ENCODE measurements around the gene MYO1E. TPM values are rescaled to one million over a fixed set of nuclear protein-coding genes. Genes with fewer than 3 reads are reported as not detected.

Gene MYO1E
- total and polyA plus RNA-seq, 2 of the 8 experiments (the other 6 are each of a cell fraction or from before 2014, with no cell fraction given): 19.6 to 142 TPM

DNA sequence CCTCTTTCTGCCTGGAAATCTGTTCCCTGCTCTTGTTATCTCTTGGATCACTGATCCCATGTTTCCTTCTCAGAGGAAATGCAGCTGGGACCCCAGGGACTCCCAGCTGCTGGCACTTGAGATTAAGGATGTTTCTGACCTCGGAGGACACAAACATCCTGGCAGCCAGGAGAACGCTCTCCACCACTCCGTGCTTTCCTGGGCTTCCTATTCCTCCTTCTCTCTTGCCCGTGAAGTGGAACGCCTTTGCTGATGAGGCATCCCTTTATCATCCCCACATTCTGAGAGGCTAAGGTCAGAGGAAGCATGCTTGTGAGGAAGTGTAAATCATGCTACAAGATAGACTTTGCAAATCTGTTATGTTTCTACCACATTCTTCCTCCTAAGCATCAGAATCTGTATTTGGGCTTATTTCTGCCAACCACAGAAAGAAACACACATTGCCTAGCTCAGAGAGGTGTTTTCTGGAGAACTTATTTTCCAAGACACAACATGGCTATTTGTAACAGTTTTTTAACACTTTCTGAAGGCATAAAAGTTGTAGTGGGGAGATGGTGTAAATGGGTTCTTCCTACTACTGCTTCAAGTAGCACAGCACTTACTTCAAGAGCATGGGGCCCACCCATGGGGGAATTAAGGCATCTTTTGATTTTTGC lies 191.6 kb downstream of the MYO1E start:
- Histone ChIP-seq H2BK15ac (ENCODE audit: low read length) (no peak overlapping the region), H3K79me2 (ENCODE audit: control insufficient read depth in 1 of 2, insufficient read depth in 2 of 2, low read length in 2 of 2) (no peaks in the 10 kb centered on the region), H3K23me2 (ENCODE audit: low read depth, low read length) (no peaks in the 10 kb centered on the region), H3K9me3 (ENCODE audit: insufficient read depth in 2 of 2, low read depth in 1 of 2, low read length in 1 of 2) (peaks cover 3 to 4% of the 10 kb centered on the region in 2 experiments; a peak in 1 of 4 replicates), H3K4ac (replicated peaks; ENCODE audit: insufficient read length, low read depth, low read length) (no peak overlapping the region), H4K8ac (ENCODE audit: extremely low read depth, insufficient read depth, low read length) (no peak overlapping the region), H2AFZ (ENCODE audit: low read length) (no peak overlapping the region), H2BK5ac (ENCODE audit: low read depth, low read length) (no peak overlapping the region), H4K5ac (ENCODE audit: insufficient read length, low read depth, low read length) (no peak overlapping the region), H3K79me1 (ENCODE audit: low read depth, low read length) (no peaks in the 10 kb centered on the region), H3K9ac (replicated peaks in 1 of 4; ENCODE audit: extremely low read depth in 1 of 4, low read depth in 3 of 4, low read length in 3 of 4) (no peak overlapping the region), H3K4me2 (ENCODE audit: insufficient read depth in 1 of 2, low read depth in 2 of 2, low read length in 2 of 2) (no peak overlapping the region), H4K91ac (replicated peaks; ENCODE audit: insufficient read length, low read length) (no peak overlapping the region), H2BK120ac (replicated peaks; ENCODE audit: low read depth, low read length) (no peak overlapping the region), H2BK12ac (ENCODE audit: low read depth, low read length) (no peak overlapping the region), H2BK20ac (ENCODE audit: low read length) (no peak overlapping the region), H3K18ac (ENCODE audit: extremely low read depth, low read length) (no peak overlapping the region), H3K4me3 (ENCODE audit: extremely low read depth in 1 of 4, insufficient read depth in 2 of 4, low read depth in 3 of 4, low read length in 4 of 4) (no peak overlapping the region), H3K56ac (replicated peaks; ENCODE audit: insufficient read length, low read depth, low read length) (no peak overlapping the region), H3K27me3 (replicated peaks in 1 of 4; ENCODE audit: control insufficient read depth in 3 of 4, extremely low read depth in 1 of 4, insufficient read depth in 3 of 4, low read length in 3 of 4) (no peaks in the 10 kb centered on the region), H3K14ac (ENCODE audit: insufficient read length) (no peak overlapping the region), H3K23ac (ENCODE audit: insufficient read length) (no peak overlapping the region), H3K4me1 (replicated peaks in 1 of 4; ENCODE audit: control insufficient read depth in 3 of 4, insufficient read depth in 4 of 4, low read length in 3 of 4) (no peaks in the 10 kb centered on the region), H3K36me3 (ENCODE audit: control insufficient read depth in 2 of 4, insufficient read depth in 4 of 4, low read length in 3 of 4) (peaks cover 2 to 31% (median 17%) of the 10 kb centered on the region in 4 experiments; a peak in 7 of 8 replicates), H3K27ac (ENCODE audit: low read depth, low read length) (no peak overlapping the region), H4K20me1 (replicated peaks in 1 of 2; ENCODE audit: control insufficient read depth in 1 of 2, insufficient read depth in 2 of 2, low read length in 2 of 2) (no peaks in the 10 kb centered on the region), H2AK5ac (ENCODE audit: low read depth, low read length) (no peak overlapping the region)
- DNase-seq (ENCODE audit: low read depth in 1 of 2, low spot score in 2 of 2) (no peak), FAIRE-seq (no peak)
- 88% methylated on average over 5 of the region's 5 CpGs; no CpG with 5 or more reads in 1 of the 2 experiments for WGBS, 2 experiments (ENCODE audit: extremely low coverage in 1 of 2, insufficient coverage in 1 of 2, insufficient read length in 1 of 2, insufficient replicate concordance in 2 of 2, low coverage in 1 of 2, low lambda C conversion rate in 2 of 2, missing lambda C conversion rate in 1 of 2)
- POLR2A ChIA-PET (ENCODE audit: partially characterized antibody): no interaction called here
- CTCF ChIA-PET (ENCODE audit: partially characterized antibody): interaction anchor here (1.2 kb wide), 1 partner anchor 22 kb away, joined by 4 read pairs; no protein-coding TSS in a partner anchor
- no peak for TF ChIP-seq POU5F1 (IDR thresholded peaks at IDR 0.05; ENCODE audit: low read depth, low read length)
- TF ChIP-seq, protein P1, sequence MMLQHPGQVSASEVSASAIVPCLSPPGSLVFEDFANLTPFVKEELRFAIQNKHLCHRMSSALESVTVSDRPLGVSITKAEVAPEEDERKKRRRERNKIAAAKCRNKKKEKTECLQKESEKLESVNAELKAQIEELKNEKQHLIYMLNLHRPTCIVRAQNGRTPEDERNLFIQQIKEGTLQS (IDR thresholded peaks at IDR 0.05; ENCODE audit: insufficient read depth, low read depth, low read length): no peak
- TF ChIP-seq JUND (IDR thresholded peaks at IDR 0.05; ENCODE audit: low read length): no peak
- no peak for TF ChIP-seq CTBP2 (IDR thresholded peaks at IDR 0.05; ENCODE audit: borderline replicate concordance, insufficient read depth, insufficient read length, low read length)
- TF ChIP-seq EP300 (IDR thresholded peaks at IDR 0.05; ENCODE audit: borderline replicate concordance in 1 of 2, low read depth in 2 of 2, low read length in 2 of 2): no peak
- TF ChIP-seq, protein P2, sequence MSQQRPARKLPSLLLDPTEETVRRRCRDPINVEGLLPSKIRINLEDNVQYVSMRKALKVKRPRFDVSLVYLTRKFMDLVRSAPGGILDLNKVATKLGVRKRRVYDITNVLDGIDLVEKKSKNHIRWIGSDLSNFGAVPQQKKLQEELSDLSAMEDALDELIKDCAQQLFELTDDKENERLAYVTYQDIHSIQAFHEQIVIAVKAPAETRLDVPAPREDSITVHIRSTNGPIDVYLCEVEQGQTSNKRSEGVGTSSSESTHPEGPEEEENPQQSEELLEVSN (IDR thresholded peaks at IDR 0.05): no peak
- TF ChIP-seq, protein P3, sequence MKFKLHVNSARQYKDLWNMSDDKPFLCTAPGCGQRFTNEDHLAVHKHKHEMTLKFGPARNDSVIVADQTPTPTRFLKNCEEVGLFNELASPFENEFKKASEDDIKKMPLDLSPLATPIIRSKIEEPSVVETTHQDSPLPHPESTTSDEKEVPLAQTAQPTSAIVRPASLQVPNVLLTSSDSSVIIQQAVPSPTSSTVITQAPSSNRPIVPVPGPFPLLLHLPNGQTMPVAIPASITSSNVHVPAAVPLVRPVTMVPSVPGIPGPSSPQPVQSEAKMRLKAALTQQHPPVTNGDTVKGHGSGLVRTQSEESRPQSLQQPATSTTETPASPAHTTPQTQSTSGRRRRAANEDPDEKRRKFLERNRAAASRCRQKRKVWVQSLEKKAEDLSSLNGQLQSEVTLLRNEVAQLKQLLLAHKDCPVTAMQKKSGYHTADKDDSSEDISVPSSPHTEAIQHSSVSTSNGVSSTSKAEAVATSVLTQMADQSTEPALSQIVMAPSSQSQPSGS (IDR thresholded peaks at IDR 0.05; ENCODE audit: low read length): no peak
- TF ChIP-seq ZNF274 (IDR thresholded peaks at IDR 0.05; ENCODE audit: borderline replicate concordance, extremely low read depth, low read length): no peak
- no peak for TF ChIP-seq MAFK (IDR thresholded peaks at IDR 0.05; ENCODE audit: low read depth, low read length)
- no peak for TF ChIP-seq YY1 (IDR thresholded peaks at IDR 0.05; ENCODE audit: low read depth, low read length)
